MG63 (cell line): Measurements from ENCODE around the gene RABGAP1L. TPM values are rescaled to one million over a fixed set of nuclear protein-coding genes. Genes with fewer than 3 reads are reported as not detected.
"Not testable (repeated sequence)": the region's sequence is repeated elsewhere in the genome, so short reads cannot be mapped to it uniquely, and the experiment has no call there.

Experiments
- DNase-seq: peaks from one replicate; pipeline ENCODE4 v3.0.0-alpha.2; 2020
- H3K27me3 ChIP-seq: fragments of 250-450 bp; sonication (Bioruptor Pico); 2 replicates; pipeline ENCODE4 v1.5.1; 2020; ENCODE audit warnings: mild to moderate bottlenecking, moderate library complexity
- H3K36me3 ChIP-seq: fragments of 250-450 bp; sonication (Bioruptor Pico); 2 replicates; pipeline ENCODE4 v1.5.1; 2020; ENCODE audit warnings: mild to moderate bottlenecking, moderate library complexity
- H3K4me3 ChIP-seq: fragments of 250-450 bp; sonication (Bioruptor Pico); 2 replicates; pipeline ENCODE4 v1.5.1; 2020; ENCODE audit warnings: mild to moderate bottlenecking, moderate library complexity
- H3K9me3 ChIP-seq: fragments of 250-450 bp; sonication (Bioruptor Pico); 2 replicates; pipeline ENCODE4 v1.5.1; 2020; ENCODE audit warnings: mild to moderate bottlenecking, moderate library complexity
- total RNA-seq: library from RNA; depleted of rRNA; stranded (reverse); fragments of >200 nt; shearing (Covaris generic); gene quantifications from 2 replicates; pipeline ENCODE4 v1.2.3, GENCODE V29; 2014; ENCODE audit warnings: low replicate concordance; rRNA removed

RABGAP1L gene
- 8.9 and 14.8 TPM in 2 replicates for total RNA-seq

- H3K27me3 ChIP-seq: no peaks in the 10 kb centered on the region
- H3K4me3 ChIP-seq: peak within 1 kb of the TSS; percentile 100
- peaks cover 2% of the 10 kb centered on the region; the same call in 1 of the 2 replicates for H3K36me3 ChIP-seq
- peak; percentile 95 for DNase-seq
- H3K9me3 ChIP-seq: no peaks in the 10 kb centered on the region
Measured at GRCh38 chr1:174159252-174160108, at the start of gene RABGAP1L. Gene RABGAP1L (plus strand): TSS chr1:174159520.

- DNase-seq: no peak
Measured at GRCh38 chr1:174110053-174110452, 49.3 kb upstream of the RABGAP1L start.

GRCh38 chr1:174112489-174113162 is 46.7 kb upstream of the RABGAP1L start:
- H3K4me3 ChIP-seq: no peak overlapping the region
- DNase-seq: no peak

More at GRCh38 chr1:174110053-174110452, 49.3 kb upstream of the RABGAP1L start:
- Histone ChIP-seq H3K36me3 (no peaks in the 10 kb centered on the region), H3K27me3 (peaks cover 3% of the 10 kb centered on the region; the same call in 1 of the 2 replicates), H3K9me3 (no peaks in the 10 kb centered on the region), H3K4me3 (no peak overlapping the region)

GRCh38 chr1:174114106-174114505 is 45.2 kb upstream of the RABGAP1L start:
- Histone ChIP-seq H3K4me3 (no peak overlapping the region), H3K36me3 (no peaks in the 10 kb centered on the region), H3K9me3 (no peaks in the 10 kb centered on the region), H3K27me3 (no peaks in the 10 kb centered on the region)
- no peak for DNase-seq

More at GRCh38 chr1:174112489-174113162, 46.7 kb upstream of the RABGAP1L start:
- Histone ChIP-seq H3K36me3 (no peaks in the 10 kb centered on the region), H3K9me3 (no peaks in the 10 kb centered on the region), H3K27me3 (0 out of 2 replicates have a peak, but pooled peaks cover 3% of the 10 kb centered on the region)

- H3K36me3 ChIP-seq: no peaks in the 10 kb centered on the region
- no peak overlapping the region for H3K4me3 ChIP-seq
- no peaks in the 10 kb centered on the region for H3K9me3 ChIP-seq
- DNase-seq: peak; percentile 36
- H3K27me3 ChIP-seq: no peaks in the 10 kb centered on the region
Measured at GRCh38 chr1:174114788-174115448, 44.4 kb upstream of the RABGAP1L start.

- Histone ChIP-seq H3K27me3 (no peaks in the 10 kb centered on the region), H3K36me3 (no peaks in the 10 kb centered on the region), H3K4me3 (no peak overlapping the region), H3K9me3 (no peaks in the 10 kb centered on the region)
- no peak for DNase-seq
Measured at GRCh38 chr1:174116042-174116441, 43.3 kb upstream of the RABGAP1L start.

- H3K9me3 ChIP-seq: no peaks in the 10 kb centered on the region
- DNase-seq: no peak
- no peak overlapping the region for H3K4me3 ChIP-seq
- H3K36me3 ChIP-seq: no peaks in the 10 kb centered on the region
- H3K27me3 ChIP-seq: no peaks in the 10 kb centered on the region
Measured at GRCh38 chr1:174118751-174119150, 40.6 kb upstream of the RABGAP1L start.

- not testable (repeated sequence) for H3K36me3 ChIP-seq, H3K4me3 ChIP-seq, H3K9me3 ChIP-seq, DNase-seq, H3K27me3 ChIP-seq
Measured at GRCh38 chr1:174122318-174122717, 37.0 kb upstream of the RABGAP1L start.

- Histone ChIP-seq H3K36me3 (no peaks in the 10 kb centered on the region), H3K4me3 (no peak overlapping the region), H3K27me3 (no peaks in the 10 kb centered on the region), H3K9me3 (no peaks in the 10 kb centered on the region)
- DNase-seq: no peak
Measured at GRCh38 chr1:174123843-174124242, 35.5 kb upstream of the RABGAP1L start.

GRCh38 chr1:174127176-174127575 is 32.1 kb upstream of the RABGAP1L start:
- H3K27me3 ChIP-seq, H3K9me3 ChIP-seq: not testable (repeated sequence)

GRCh38 chr1:174131032-174131638 is 28.2 kb upstream of the RABGAP1L start:
- Histone ChIP-seq H3K9me3 (peaks cover 5% of the 10 kb centered on the region), H3K27me3 (no peaks in the 10 kb centered on the region), H3K36me3 (no peaks in the 10 kb centered on the region), H3K4me3 (no peak overlapping the region)
- no peak for DNase-seq

More at GRCh38 chr1:174127176-174127575, 32.1 kb upstream of the RABGAP1L start:
- not testable (repeated sequence) for DNase-seq, H3K4me3 ChIP-seq, H3K36me3 ChIP-seq

GRCh38 chr1:174134003-174134659 is 25.2 kb upstream of the RABGAP1L start:
- no peak for DNase-seq

GRCh38 chr1:174135211-174135610 is 24.1 kb upstream of the RABGAP1L start:
- Histone ChIP-seq H3K9me3 (no peaks in the 10 kb centered on the region), H3K27me3 (no peaks in the 10 kb centered on the region), H3K4me3 (no peak overlapping the region), H3K36me3 (no peaks in the 10 kb centered on the region)
- DNase-seq: no peak

More at GRCh38 chr1:174134003-174134659, 25.2 kb upstream of the RABGAP1L start:
- Histone ChIP-seq H3K4me3 (no peak overlapping the region), H3K27me3 (no peaks in the 10 kb centered on the region), H3K9me3 (peaks cover 5% of the 10 kb centered on the region), H3K36me3 (no peaks in the 10 kb centered on the region)

- no peaks in the 10 kb centered on the region for H3K9me3 ChIP-seq
- no peaks in the 10 kb centered on the region for H3K27me3 ChIP-seq
- no peak overlapping the region for H3K4me3 ChIP-seq
- no peaks in the 10 kb centered on the region for H3K36me3 ChIP-seq
- no peak for DNase-seq
Measured at GRCh38 chr1:174136714-174137113, 22.6 kb upstream of the RABGAP1L start.

- Histone ChIP-seq H3K9me3 (peaks cover 4% of the 10 kb centered on the region), H3K27me3 (0 out of 2 replicates have a peak, but pooled peaks cover 2% of the 10 kb centered on the region), H3K4me3 (no peak overlapping the region), H3K36me3 (no peaks in the 10 kb centered on the region)
- DNase-seq: no peak
Measured at GRCh38 chr1:174142836-174143235, 16.5 kb upstream of the RABGAP1L start.
